ENCODE measurements around the gene TLK2. TPM values are rescaled to one million over a fixed set of nuclear protein-coding genes. Genes with fewer than 3 reads are reported as not detected.
"Not testable (repeated sequence)": the region's sequence is repeated elsewhere in the genome, so short reads cannot be mapped to it uniquely, and the experiment has no call there.

Gene TLK2
- total RNA-seq, 2 donors from 2014 or later, result 40.5 to 51.6 TPM

- ATAC-seq, result peak; percentile 56
- intact Hi-C loops (cut with DNase I, micrococcal nuclease), result not testable (repeated sequence)
- peak; percentile 33 to 50 for DNase-seq
Measured at GRCh38 chr17:62478880-62479638, 434 bp downstream of the TLK2 start.

- intact Hi-C loops (cut with DNase I, micrococcal nuclease), result not testable (repeated sequence)
- DNase-seq (peak; percentile 46 to 52), ATAC-seq (peak; percentile 47)
Measured at GRCh38 chr17:62479639-62480258, 1.1 kb downstream of the TLK2 start.

GRCh38 chr17:62482553-62482952, 3.9 kb downstream of the TLK2 start:
- intact Hi-C loops (cut with DNase I, micrococcal nuclease); DNase-seq; ATAC-seq: not testable (repeated sequence)

GRCh38 chr17:62490990-62491389, 12.4 kb downstream of the TLK2 start:
- ATAC-seq, result peak; percentile 82
- DNase-seq; intact Hi-C loops (cut with DNase I, micrococcal nuclease): not testable (repeated sequence)

GRCh38 chr17:62493049-62493655, 14.5 kb downstream of the TLK2 start:
- intact Hi-C loops (cut with DNase I, micrococcal nuclease); ATAC-seq; DNase-seq: not testable (repeated sequence)

- DNase-seq; ATAC-seq; intact Hi-C loops (cut with DNase I, micrococcal nuclease): not testable (repeated sequence)
Measured at GRCh38 chr17:62494073-62494472, 15.4 kb downstream of the TLK2 start.

GRCh38 chr17:62496344-62496743, 17.7 kb downstream of the TLK2 start:
- ATAC-seq; intact Hi-C loops (cut with DNase I, micrococcal nuclease); DNase-seq: not testable (repeated sequence)

- DNase-seq; intact Hi-C loops (cut with DNase I, micrococcal nuclease); ATAC-seq: not testable (repeated sequence)
Measured at GRCh38 chr17:62498796-62499195, 20.2 kb downstream of the TLK2 start.

- DNase-seq; ATAC-seq; intact Hi-C loops (cut with DNase I, micrococcal nuclease): not testable (repeated sequence)
Measured at GRCh38 chr17:62500463-62500862, 21.8 kb downstream of the TLK2 start.

GRCh38 chr17:62504857-62505256, 26.2 kb downstream of the TLK2 start:
- ATAC-seq; intact Hi-C loops (cut with DNase I, micrococcal nuclease); DNase-seq: not testable (repeated sequence)

- DNase-seq, result not testable (repeated sequence)
- peak; percentile 70 for ATAC-seq
Measured at GRCh38 chr17:62507191-62507836, 28.7 kb downstream of the TLK2 start.

GRCh38 chr17:62510247-62510819, 31.7 kb downstream of the TLK2 start:
- ATAC-seq, result peak; percentile 52
- intact Hi-C loops (cut with DNase I, micrococcal nuclease); DNase-seq: not testable (repeated sequence)

More at GRCh38 chr17:62507191-62507836, 28.7 kb downstream of the TLK2 start:
- intact Hi-C loops (cut with DNase I, micrococcal nuclease), result not testable (repeated sequence)

- ATAC-seq, result peak; percentile 59
- DNase-seq, result not testable (repeated sequence)
Measured at GRCh38 chr17:62511014-62511413, 32.4 kb downstream of the TLK2 start.

GRCh38 chr17:62516376-62516775, 37.8 kb downstream of the TLK2 start:
- DNase-seq; intact Hi-C loops (cut with DNase I, micrococcal nuclease); ATAC-seq: not testable (repeated sequence)

More at GRCh38 chr17:62511014-62511413, 32.4 kb downstream of the TLK2 start:
- intact Hi-C loops (cut with DNase I, micrococcal nuclease), result not testable (repeated sequence)

GRCh38 chr17:62521295-62521694, 42.7 kb downstream of the TLK2 start:
- intact Hi-C loops (cut with DNase I, micrococcal nuclease); ATAC-seq; DNase-seq: not testable (repeated sequence)

- ATAC-seq; intact Hi-C loops (cut with DNase I, micrococcal nuclease); DNase-seq: not testable (repeated sequence)
Measured at GRCh38 chr17:62524077-62524476, 45.5 kb downstream of the TLK2 start.

GRCh38 chr17:62525317-62525716, 46.7 kb downstream of the TLK2 start:
- intact Hi-C loops (cut with DNase I, micrococcal nuclease); ATAC-seq: not testable (repeated sequence)

GRCh38 chr17:62530936-62531335, 52.3 kb downstream of the TLK2 start:
- DNase-seq; intact Hi-C loops (cut with DNase I, micrococcal nuclease); ATAC-seq: not testable (repeated sequence)

More at GRCh38 chr17:62525317-62525716, 46.7 kb downstream of the TLK2 start:
- not testable (repeated sequence) for DNase-seq

All from left colon (tissue), 2 donors.